Tongue (tissue), 2 donors: Measurements from ENCODE around the gene CDCP1. TPM values are rescaled to one million over a fixed set of nuclear protein-coding genes. Genes with fewer than 3 reads are reported as not detected.
A peak's percentile ranks its signal among the peaks of the same experiment; 100 is the strongest.

Experiments used
- DNase-seq: peaks from one replicate; pipeline ENCODE4 v3.0.0-alpha.2; 2015
- total RNA-seq: library from RNA; depleted of rRNA; stranded (reverse); fragments of >200 nt; gene quantifications from one replicate; pipeline ENCODE4 v1.2.3, GENCODE V29; 2014

The CDCP1 gene, protein sequence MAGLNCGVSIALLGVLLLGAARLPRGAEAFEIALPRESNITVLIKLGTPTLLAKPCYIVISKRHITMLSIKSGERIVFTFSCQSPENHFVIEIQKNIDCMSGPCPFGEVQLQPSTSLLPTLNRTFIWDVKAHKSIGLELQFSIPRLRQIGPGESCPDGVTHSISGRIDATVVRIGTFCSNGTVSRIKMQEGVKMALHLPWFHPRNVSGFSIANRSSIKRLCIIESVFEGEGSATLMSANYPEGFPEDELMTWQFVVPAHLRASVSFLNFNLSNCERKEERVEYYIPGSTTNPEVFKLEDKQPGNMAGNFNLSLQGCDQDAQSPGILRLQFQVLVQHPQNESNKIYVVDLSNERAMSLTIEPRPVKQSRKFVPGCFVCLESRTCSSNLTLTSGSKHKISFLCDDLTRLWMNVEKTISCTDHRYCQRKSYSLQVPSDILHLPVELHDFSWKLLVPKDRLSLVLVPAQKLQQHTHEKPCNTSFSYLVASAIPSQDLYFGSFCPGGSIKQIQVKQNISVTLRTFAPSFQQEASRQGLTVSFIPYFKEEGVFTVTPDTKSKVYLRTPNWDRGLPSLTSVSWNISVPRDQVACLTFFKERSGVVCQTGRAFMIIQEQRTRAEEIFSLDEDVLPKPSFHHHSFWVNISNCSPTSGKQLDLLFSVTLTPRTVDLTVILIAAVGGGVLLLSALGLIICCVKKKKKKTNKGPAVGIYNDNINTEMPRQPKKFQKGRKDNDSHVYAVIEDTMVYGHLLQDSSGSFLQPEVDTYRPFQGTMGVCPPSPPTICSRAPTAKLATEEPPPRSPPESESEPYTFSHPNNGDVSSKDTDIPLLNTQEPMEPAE
- total RNA-seq = 8.1 TPM

GRCh38 chr3:45145681-45146614, at the start of gene CDCP1:
CDCP1 (minus strand) TSS chr3:45146378; CDS start chr3:45146287, 91 bp downstream.
- no peak for DNase-seq

DNA sequence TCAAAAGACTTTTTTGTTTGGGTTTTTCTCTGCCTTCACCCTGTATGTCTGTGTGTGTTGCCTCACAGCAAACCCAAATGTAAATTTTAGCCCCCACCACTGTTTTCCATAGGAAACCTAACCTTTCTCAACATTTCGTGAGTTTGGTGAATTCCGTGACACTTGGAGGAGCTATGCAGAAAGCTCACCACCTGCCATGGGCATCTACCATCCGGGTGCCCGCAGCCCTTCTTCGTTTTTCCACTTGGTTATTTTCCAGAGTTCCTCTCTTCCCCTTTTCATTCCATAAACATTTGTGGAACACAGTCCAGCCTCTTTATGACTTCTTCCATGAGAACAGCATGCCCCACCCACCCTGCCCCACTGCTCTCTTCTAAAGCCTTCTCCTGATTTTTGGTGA, 48.6 kb upstream of the CDCP1 start:
- DNase-seq = no peak

GRCh38 chr3:45191924-45192417, 45.8 kb upstream of the CDCP1 start:
- DNase-seq = no peak

- DNase-seq = no peak
Measured at GRCh38 chr3:45191424-45191823, 45.2 kb upstream of the CDCP1 start.

- DNase-seq = no peak
Measured at GRCh38 chr3:45188719-45189659, 42.8 kb upstream of the CDCP1 start.

DNA sequence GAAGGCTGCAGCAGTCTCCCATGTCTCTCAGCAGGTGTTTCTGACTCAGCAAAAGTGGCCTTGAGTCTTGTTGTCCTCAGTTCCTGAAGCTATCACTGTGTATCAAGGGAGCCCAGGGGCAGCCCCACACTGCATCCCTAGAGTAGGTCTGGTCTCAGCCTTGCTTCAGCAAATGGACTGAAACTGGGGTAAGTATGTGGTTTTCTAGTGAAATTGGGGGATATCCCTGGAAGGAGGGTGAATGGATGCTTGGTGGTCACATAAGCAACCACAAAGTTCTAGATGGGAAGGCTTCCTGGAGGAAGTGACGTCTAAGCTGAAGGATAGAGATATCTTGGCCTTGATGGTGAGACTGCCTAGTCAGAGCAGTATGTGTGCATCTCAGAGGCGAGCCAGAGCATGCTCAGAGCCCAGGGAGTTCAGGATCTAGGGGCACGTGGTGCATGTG, 41.5 kb upstream of the CDCP1 start:
- DNase-seq = no peak

GRCh38 chr3:45186871-45187270, 40.7 kb upstream of the CDCP1 start:
- no peak for DNase-seq

DNA sequence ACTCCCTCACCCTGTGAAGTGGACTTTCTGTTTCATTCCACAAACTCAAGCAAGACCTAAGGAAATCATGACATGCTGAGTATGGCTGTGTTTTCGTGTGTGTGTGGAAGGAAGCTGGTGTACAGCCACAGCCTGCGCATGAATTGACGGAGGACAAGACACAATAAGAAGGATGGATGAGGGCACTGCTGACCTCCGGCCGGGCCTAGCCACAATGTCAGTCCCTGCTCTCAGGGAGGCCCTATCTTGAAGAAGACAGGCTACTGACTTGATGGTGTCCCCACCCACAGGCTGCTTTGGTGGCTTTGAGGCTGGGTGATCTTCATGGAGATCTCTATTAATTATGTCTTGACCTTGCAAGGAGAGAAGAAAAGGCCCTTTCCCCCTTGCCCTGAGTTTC, 39.3 kb upstream of the CDCP1 start:
- no peak for DNase-seq

DNA sequence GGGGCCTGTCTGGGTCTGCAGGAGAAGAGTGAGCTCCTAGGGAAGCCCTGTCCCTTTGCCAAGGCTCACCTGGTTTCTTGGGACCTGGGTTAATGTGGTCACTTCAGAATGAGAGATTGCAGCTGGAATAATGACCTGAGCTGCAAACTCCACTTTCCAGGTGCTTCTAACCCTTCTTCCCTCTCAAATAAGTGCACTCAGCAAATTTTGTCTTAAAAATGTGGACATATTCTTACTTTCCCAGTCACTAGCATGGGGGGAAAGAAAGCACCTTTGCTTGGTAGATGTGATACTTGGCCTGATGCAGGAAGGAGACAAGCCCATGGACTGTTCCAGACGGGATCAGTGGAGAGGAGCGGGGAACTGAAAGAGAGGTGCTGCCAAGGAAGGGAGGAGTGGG, 38.9 kb upstream of the CDCP1 start:
- no peak for DNase-seq

DNA sequence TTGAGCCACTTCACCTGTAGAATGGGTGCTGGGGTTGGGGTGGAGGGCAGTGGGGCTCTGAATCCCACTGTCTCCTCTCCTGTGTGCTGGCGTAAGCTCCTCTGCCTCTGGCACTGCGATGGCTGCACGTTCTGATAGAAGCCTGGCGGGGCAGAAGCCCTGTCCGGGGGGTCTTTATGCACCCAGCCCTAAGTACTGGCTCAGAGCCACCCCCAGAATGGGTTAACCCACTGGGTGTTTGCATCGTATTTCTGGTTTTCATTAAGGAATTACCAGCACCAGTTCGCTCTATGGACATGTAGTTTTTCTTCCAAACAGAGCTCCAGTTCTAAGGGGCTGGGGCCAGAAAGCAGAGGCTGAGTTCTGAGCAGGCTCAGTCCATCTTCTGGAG, 37.7 kb upstream of the CDCP1 start:
- no peak for DNase-seq

DNA sequence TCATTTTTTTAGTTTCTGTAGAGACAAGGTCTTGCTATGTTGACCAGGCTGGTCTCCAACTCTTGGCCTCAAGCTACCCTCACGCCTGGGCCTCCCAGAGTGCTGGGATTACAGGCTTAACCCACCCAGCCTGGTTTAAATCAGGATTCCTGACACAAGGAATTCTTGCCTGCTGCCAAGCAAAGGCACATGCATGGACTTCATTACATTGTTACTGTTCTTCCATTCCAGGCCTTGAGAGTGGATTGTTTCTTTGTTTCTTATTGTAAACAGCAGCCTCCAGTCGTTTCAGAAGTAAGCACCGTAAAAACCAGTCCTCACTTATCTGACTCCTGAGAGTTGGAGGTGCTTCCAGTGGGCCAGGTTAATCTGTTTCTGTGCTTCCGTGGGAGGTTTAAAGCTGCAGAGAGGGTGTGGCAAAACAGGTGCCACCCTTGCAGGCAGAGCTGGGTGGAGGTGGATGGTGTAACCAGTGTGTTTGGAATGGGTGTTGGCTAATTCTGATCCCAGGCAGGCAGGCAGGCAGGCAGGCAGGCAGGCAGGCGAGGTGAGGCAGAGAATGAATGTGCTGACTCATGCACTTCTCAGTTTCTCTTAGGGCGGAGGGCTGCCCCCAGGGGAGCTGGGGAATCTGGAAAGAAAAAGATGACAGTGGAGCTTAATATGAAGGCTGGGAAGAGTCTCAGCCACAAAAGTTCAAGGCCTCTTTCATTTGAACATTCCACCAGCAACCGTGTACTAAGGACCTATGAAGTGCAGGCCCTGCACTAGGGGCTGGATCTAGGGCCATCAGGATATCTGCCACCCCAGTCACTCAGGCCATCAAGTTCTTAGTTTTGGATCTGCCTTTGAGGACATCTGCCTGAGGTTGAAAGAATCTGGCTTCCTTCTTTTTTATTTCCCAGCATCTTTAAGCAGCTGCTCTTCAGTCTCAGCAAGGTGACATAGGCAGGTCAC, 37.0 kb upstream of the CDCP1 start:
- DNase-seq = peak; percentile 69

DNA sequence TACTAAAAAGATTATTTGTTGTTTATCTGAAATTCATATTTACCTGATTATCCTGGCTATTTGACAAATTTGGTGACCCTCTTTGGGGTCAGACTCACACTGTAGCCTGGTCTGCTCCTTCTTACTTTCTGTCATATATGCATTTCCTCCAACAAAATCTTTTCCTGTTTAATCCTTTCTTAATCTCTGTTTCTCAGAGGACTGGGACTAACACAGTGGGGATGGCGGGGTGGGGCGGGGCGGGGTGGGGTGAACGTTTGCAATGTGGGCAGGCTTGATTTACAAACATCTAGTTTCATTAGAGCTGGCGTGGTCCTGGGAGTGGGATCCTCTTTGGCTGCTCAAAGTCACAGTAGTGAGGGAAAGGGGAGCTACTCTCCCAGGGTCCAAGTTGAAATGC, 35.3 kb upstream of the CDCP1 start:
- DNase-seq = no peak

DNA sequence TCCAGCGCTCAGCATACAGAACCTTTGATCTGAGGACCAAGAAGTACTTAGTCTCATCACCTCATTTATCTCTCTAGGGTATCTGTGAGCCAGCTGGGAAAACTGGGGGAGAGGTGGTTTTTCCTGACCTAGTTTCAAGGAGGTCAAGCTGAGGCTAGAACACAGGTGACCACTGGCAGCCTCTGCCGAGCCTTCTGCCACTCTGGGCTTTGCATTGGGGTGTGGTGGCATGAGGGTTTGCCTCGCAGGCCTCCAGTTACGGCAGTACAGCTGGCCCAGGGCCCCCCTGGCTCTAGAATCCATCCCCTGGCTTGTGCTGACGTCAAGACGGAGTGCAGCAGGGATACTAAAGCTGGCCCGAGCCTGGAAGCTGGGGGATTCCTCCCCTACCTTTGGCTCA, 34.7 kb upstream of the CDCP1 start:
- DNase-seq = no peak

DNA sequence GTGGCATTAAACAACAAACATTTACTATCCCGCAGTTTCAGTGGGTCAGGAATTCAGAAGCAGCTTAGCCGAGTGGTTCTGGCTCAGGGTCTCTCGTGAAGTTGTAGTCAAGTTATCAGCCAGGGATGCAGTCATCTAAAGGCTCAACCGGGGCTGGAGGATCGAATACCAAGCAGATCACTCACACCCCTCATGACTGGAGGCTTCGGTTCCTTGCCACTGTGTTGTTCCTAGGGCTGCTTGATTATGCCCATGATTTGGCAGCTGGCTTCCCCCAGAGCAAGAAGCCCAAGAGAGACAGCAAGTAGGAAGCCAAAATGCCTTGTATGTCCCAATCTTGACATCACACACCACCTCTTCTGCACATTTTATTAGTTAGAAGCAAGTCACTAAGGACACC, 33.9 kb upstream of the CDCP1 start:
- DNase-seq = no peak

DNA sequence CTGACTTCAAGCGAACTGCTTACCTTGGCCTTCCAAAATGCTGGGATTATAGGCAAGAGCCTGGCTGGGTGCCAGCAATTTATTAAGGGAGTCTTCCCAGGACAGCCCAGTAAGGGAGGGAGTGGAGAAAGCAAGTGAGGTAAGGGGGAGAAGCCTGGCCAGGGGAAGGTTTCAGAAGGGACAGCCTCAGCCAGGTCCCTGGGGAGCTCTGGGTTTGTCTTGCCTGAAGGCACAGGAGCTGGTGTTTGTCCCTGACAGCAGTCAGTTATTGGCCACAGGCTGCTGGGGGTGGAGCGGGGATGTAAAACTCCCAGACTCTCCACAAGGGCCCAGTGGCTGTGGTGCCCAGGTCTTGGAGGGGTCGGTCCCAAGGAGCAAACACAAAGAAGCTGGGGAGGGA, 33.0 kb upstream of the CDCP1 start:
- no peak for DNase-seq

DNA sequence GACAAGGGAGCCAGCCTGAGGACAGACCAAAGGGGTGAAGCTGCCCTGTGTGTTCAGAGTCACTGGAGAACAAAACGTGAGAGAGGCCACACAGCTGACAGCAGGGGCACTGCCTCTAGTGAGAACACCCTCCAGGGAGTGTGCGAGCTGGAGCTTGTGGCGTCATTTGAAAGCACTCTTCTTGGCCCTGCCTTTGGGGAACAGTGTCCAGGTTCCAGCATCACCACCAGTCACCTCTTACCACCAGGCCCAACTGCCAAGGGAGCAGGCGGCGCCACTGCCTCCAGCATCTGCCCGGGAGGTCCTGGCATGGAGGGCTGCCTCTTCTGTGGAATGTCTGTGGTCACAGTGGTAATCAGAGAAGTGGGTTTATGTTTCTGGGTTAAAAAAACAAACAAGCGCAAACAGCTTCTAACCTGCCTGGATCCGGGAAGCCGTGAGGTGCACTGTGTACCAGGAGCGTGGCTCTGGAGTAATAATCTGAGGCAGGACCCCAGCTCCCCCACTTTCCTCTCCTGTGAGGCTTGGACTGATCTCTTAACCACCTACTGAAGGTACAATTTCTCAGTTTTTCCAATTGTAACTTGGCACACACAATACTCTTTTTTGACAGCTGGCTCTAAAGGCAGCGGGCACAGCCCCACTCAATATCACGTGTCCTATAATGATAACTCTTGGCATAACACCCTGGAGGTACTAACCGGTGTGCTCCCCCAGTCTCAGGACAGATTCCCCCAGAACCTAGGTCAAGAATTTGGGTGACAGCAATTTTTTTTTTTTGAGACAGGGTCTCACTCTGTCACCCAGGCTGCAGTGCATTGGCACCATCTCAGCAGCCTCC, 32.2 kb upstream of the CDCP1 start:
- DNase-seq = peak; percentile 51

DNA sequence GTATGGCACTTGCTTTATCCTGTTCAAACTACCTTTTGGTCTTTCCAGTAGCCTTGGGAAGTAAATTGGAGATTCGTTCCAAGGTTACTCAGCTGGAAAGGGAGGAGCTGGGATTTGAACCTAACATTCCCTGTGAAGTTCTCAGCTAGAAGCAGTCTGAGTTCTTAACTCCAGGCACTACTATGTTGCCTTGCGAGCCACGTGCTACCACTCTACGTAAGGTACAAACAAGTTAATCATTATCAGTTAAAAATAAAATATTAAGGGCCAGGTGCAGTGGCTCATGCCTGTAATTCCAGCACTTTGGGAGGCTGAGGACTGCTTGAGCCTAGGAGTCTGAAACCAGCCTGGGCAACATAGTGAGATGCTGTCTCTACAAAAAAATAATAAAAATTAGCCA, 30.7 kb upstream of the CDCP1 start:
- DNase-seq = no peak

DNA sequence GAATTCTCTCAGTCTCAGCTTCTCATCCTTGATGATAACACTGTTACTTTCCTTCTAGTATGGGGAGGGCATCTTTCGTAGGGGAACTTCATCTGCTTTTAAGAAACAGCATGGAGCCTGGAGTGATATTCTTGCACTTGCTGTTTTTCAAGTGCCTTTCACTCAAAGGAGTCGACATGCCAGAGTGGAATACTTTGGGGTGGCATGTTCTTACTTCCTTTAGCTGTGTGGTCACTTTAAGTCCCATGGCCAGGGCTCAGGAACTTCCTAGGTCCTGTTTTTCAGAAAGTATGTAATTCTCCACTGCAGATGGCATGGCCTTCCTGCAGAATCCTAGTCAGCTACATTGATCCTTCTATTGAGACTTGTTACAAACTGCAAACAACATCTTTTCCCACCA, 28.1 kb upstream of the CDCP1 start:
- no peak for DNase-seq

GRCh38 chr3:45173776-45174175, 27.6 kb upstream of the CDCP1 start:
- DNase-seq = no peak
